Bronchial epithelial cell (primary cell): ENCODE results near the gene TTC39C. TPM values are rescaled to one million over a fixed set of nuclear protein-coding genes. Genes with fewer than 3 reads are reported as not detected.

Experiments
- DNase-seq: peaks from one replicate; pipeline ENCODE4 v3.0.0-alpha.2; 2010; ENCODE audit warnings: low read depth
- FAIRE-seq: peaks from 2 replicates; lab custom pipeline; 2011; peaks lifted over from hg19 to GRCh38; lab: Jason Lieb, UNC
- H3K27me3 ChIP-seq: 2 replicates; pipeline ENCODE4 v1.5.1; 2011; ENCODE audit warnings: low read length; ENCODE audit not compliant: control insufficient read depth, insufficient read depth
- H3K36me3 ChIP-seq: 2 replicates; pipeline ENCODE4 v1.5.1; 2011; ENCODE audit warnings: low read length; ENCODE audit not compliant: control insufficient read depth, insufficient read depth
- H3K4me3 ChIP-seq: 2 replicates; pipeline ENCODE4 v1.5.1; 2011; ENCODE audit warnings: mild to moderate bottlenecking, low read depth, low read length, control low read depth
- CTCF ChIP-seq: IDR thresholded peaks from 2 replicates; pipeline ENCODE4 v1.5.1; 2011; ENCODE audit warnings: mild to moderate bottlenecking, moderate library complexity, low read length, control low read depth, inconsistent platforms; ENCODE audit not compliant: insufficient read depth, severe bottlenecking
- total RNA-seq: library from RNA; depleted of rRNA; stranded (reverse); fragments of >200 nt; gene quantifications from 2 replicates; pipeline ENCODE4 v1.2.1, GENCODE V29; 2014

The TTC39C gene
- total RNA-seq, 1 donor from 2014 or later, result 15.3 TPM

- Histone ChIP-seq H3K27me3 (no peaks in the 10 kb centered on the region), H3K4me3 (no peak overlapping the region), H3K36me3 (no peaks in the 10 kb centered on the region)
- TF ChIP-seq CTCF, result no peak
- no peak for DNase-seq
- FAIRE-seq, result no peak
These were observed 33.7 kb downstream of the TTC39C start for GRCh38 chr18:24048261-24048660.

GRCh38 chr18:24049142-24049541 is 34.6 kb downstream of the TTC39C start:
- Histone ChIP-seq H3K36me3 (no peaks in the 10 kb centered on the region), H3K4me3 (no peak overlapping the region), H3K27me3 (no peaks in the 10 kb centered on the region)
- TF ChIP-seq CTCF, result no peak
- no peak for FAIRE-seq
- no peak for DNase-seq

GRCh38 chr18:24051031-24051947 is 36.7 kb downstream of the TTC39C start:
- no peak for TF ChIP-seq CTCF
- FAIRE-seq, result no peak

GRCh38 chr18:24052053-24052452 is 37.5 kb downstream of the TTC39C start:
- peak; percentile 36 for DNase-seq
- Histone ChIP-seq H3K36me3 (no peaks in the 10 kb centered on the region), H3K27me3 (no peaks in the 10 kb centered on the region), H3K4me3 (no peak overlapping the region)
- no peak for FAIRE-seq
- TF ChIP-seq CTCF, result no peak

More at GRCh38 chr18:24051031-24051947, 36.7 kb downstream of the TTC39C start:
- no peak overlapping the region for H3K4me3 ChIP-seq
- peak; percentile 35 for DNase-seq
- H3K36me3 ChIP-seq, result no peaks in the 10 kb centered on the region
- H3K27me3 ChIP-seq, result no peaks in the 10 kb centered on the region

- FAIRE-seq (no peak), DNase-seq (no peak)
- H3K36me3 ChIP-seq, result no peaks in the 10 kb centered on the region
- H3K4me3 ChIP-seq, result no peak overlapping the region
- H3K27me3 ChIP-seq, result no peaks in the 10 kb centered on the region
- TF ChIP-seq CTCF, result no peak
These were observed 38.7 kb downstream of the TTC39C start for GRCh38 chr18:24053211-24053610.

GRCh38 chr18:24054130-24054529 is 39.6 kb downstream of the TTC39C start:
- DNase-seq, result peak; percentile 68
- no peak for TF ChIP-seq CTCF
- H3K4me3 ChIP-seq, result no peak overlapping the region
- no peak for FAIRE-seq
- H3K27me3 ChIP-seq, result no peaks in the 10 kb centered on the region
- H3K36me3 ChIP-seq, result no peaks in the 10 kb centered on the region
